Osteoblast (primary cell): ENCODE measurements around the gene KRTAP4-11. TPM values are rescaled to one million over a fixed set of nuclear protein-coding genes. Genes with fewer than 3 reads are reported as not detected.

Experiments
- DNase-seq: peaks from one replicate; pipeline ENCODE4 v3.0.0; 2011; ENCODE audit warnings: low spot score, mixed read lengths; ENCODE audit not compliant: insufficient read length; ENCODE audit errors: missing footprints
- H2AFZ ChIP-seq: 2 replicates; pipeline ENCODE4 v1.6.0; 2011; ENCODE audit warnings: mild to moderate bottlenecking, low read length
- H3K27ac ChIP-seq: 2 replicates; pipeline ENCODE4 v1.5.1; 2011; ENCODE audit warnings: mild to moderate bottlenecking, low read depth, low read length, moderate library complexity
- H3K27me3 ChIP-seq: 2 replicates; pipeline ENCODE4 v1.6.0; 2012; ENCODE audit warnings: mild to moderate bottlenecking, control low read depth, inconsistent platforms, low read length, moderate library complexity; ENCODE audit not compliant: insufficient read depth
- H3K36me3 ChIP-seq: 2 replicates; pipeline ENCODE4 v1.5.1; 2011; ENCODE audit warnings: mild to moderate bottlenecking, low read length, control low read depth, moderate library complexity; ENCODE audit not compliant: insufficient read depth
- H3K4me1 ChIP-seq: 2 replicates; pipeline ENCODE4 v1.5.1; 2011; ENCODE audit warnings: mild to moderate bottlenecking, low read length, control low read depth, moderate library complexity; ENCODE audit not compliant: insufficient read depth
- H3K4me2 ChIP-seq: 2 replicates; pipeline ENCODE4 v1.6.0; 2011; ENCODE audit warnings: mild to moderate bottlenecking, low read length; ENCODE audit not compliant: insufficient read depth
- H3K4me3 ChIP-seq: fragments of 200-600 bp; sonication (generic); 3 replicates; pipeline ENCODE4 v1.5.1; 2012; ENCODE audit warnings: mild to moderate bottlenecking, low read length, inconsistent platforms; ENCODE audit not compliant: insufficient read depth
- H3K79me2 ChIP-seq: 2 replicates; pipeline ENCODE4 v1.6.0; 2012; ENCODE audit warnings: mild to moderate bottlenecking, low read length, control low read depth, inconsistent platforms; ENCODE audit not compliant: insufficient read depth
- H3K9me3 ChIP-seq: 2 replicates; pipeline ENCODE4 v1.5.1; 2011; ENCODE audit warnings: low read depth, low read length, control low read depth
- H4K20me1 ChIP-seq: 2 replicates; pipeline ENCODE4 v1.6.0; 2012; ENCODE audit warnings: mild to moderate bottlenecking, low read length, control low read depth; ENCODE audit not compliant: insufficient read depth
- total RNA-seq: library from RNA; depleted of rRNA; stranded (reverse); fragments of >200 nt; gene quantifications from 2 replicates; pipeline ENCODE4 v1.2.3, GENCODE V29; 2012
- TF ChIP-seq, protein P1 (sequence below): IDR thresholded peaks from 2 replicates; pipeline ENCODE4 v1.5.1; 2011; ENCODE audit warnings: mild to moderate bottlenecking, low read depth, low read length, moderate library complexity; ENCODE audit errors: extremely low read depth

The KRTAP4-11 gene
- total RNA-seq, 1 donor = not detected

DNA sequence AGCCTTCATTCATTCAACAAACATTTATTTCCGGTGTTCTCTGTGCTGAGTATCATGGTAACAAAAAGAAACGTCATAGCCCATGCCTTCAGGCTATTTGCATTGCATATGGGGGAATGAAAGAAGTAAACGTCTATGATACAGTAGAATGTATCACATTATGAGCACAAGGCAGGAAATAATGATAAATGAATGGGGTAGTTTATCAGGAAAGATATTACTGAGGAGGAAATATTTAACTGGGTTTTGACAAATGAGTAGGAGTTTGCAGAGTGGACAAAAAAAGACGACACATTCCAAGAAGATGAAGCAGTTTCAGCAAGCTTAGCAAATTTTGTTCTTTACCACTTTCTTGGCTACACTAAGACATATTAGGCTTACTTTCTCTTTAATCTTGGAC, 35.5 kb downstream of the KRTAP4-11 start:
- peak overlapping the region; percentile 3 for H3K27ac ChIP-seq
- TF ChIP-seq, protein P1, sequence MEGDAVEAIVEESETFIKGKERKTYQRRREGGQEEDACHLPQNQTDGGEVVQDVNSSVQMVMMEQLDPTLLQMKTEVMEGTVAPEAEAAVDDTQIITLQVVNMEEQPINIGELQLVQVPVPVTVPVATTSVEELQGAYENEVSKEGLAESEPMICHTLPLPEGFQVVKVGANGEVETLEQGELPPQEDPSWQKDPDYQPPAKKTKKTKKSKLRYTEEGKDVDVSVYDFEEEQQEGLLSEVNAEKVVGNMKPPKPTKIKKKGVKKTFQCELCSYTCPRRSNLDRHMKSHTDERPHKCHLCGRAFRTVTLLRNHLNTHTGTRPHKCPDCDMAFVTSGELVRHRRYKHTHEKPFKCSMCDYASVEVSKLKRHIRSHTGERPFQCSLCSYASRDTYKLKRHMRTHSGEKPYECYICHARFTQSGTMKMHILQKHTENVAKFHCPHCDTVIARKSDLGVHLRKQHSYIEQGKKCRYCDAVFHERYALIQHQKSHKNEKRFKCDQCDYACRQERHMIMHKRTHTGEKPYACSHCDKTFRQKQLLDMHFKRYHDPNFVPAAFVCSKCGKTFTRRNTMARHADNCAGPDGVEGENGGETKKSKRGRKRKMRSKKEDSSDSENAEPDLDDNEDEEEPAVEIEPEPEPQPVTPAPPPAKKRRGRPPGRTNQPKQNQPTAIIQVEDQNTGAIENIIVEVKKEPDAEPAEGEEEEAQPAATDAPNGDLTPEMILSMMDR = no peak
- no peaks in the 10 kb centered on the region for H4K20me1 ChIP-seq
- H3K9me3 ChIP-seq = no peaks in the 10 kb centered on the region
- H3K4me1 ChIP-seq = peaks cover 11% of the 10 kb centered on the region
- DNase-seq = no peak
- no peak overlapping the region for H3K4me3 ChIP-seq
- H2AFZ ChIP-seq = no peak overlapping the region
- H3K4me2 ChIP-seq = no peak overlapping the region
- H3K79me2 ChIP-seq = no peaks in the 10 kb centered on the region
- H3K36me3 ChIP-seq = no peaks in the 10 kb centered on the region
- no peaks in the 10 kb centered on the region for H3K27me3 ChIP-seq

DNA sequence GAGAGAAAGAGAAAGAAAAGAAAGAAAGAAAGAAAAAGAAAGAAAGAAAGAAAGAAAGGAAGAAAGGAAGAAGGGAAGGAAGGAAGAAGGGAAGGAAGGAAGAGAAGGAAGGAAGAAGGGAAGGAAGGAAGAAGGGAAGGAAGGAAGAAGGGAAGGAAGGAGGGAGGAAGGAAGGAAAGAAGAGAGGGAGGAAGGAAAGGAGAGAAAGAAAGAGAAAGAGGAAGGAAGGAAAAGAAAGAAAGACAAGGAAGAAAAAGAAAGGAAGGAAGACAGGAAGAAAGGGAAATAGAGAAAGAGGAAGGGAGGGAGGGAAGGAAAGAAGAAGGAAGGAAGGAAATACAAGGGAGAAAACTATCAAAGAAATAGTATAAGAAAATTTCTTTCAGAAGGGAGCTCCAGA, 41.4 kb downstream of the KRTAP4-11 start:
- Histone ChIP-seq H3K4me3 (no peak overlapping the region), H3K36me3 (no peaks in the 10 kb centered on the region), H3K27ac (no peak overlapping the region), H3K27me3 (no peaks in the 10 kb centered on the region), H3K9me3 (no peaks in the 10 kb centered on the region), H3K4me2 (no peak overlapping the region), H2AFZ (no peak overlapping the region), H3K4me1 (peaks cover 3% of the 10 kb centered on the region), H3K79me2 (no peaks in the 10 kb centered on the region), H4K20me1 (no peaks in the 10 kb centered on the region)
- TF ChIP-seq, protein P1 = no peak
- DNase-seq = no peak

DNA sequence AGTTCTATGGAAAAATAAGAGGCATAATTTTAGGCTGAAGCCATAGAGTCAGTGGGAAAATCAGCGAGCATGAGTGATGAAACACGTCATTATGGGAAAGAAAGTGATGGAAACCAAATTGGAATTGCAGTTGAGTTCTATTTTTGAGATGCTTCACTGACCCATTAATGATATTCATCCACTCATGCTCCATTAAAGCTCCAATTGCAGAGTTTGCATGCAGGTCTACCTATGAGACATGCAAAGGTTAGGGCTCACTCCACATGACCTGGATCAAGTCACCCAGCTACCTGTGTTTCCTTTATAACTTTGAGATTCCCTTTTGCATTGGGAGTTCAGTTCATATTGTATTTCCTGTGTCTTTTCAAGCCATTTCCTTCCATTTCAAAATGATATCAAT, 44.5 kb downstream of the KRTAP4-11 start:
- no peaks in the 10 kb centered on the region for H3K27me3 ChIP-seq
- H3K27ac ChIP-seq = no peak overlapping the region
- H3K9me3 ChIP-seq = no peaks in the 10 kb centered on the region
- H3K4me2 ChIP-seq = no peak overlapping the region
- TF ChIP-seq, protein P1 = no peak
- no peak overlapping the region for H2AFZ ChIP-seq
- H4K20me1 ChIP-seq = no peaks in the 10 kb centered on the region
- H3K79me2 ChIP-seq = no peaks in the 10 kb centered on the region
- DNase-seq = no peak
- H3K4me1 ChIP-seq = peaks cover 3% of the 10 kb centered on the region
- H3K36me3 ChIP-seq = no peaks in the 10 kb centered on the region
- no peak overlapping the region for H3K4me3 ChIP-seq

DNA sequence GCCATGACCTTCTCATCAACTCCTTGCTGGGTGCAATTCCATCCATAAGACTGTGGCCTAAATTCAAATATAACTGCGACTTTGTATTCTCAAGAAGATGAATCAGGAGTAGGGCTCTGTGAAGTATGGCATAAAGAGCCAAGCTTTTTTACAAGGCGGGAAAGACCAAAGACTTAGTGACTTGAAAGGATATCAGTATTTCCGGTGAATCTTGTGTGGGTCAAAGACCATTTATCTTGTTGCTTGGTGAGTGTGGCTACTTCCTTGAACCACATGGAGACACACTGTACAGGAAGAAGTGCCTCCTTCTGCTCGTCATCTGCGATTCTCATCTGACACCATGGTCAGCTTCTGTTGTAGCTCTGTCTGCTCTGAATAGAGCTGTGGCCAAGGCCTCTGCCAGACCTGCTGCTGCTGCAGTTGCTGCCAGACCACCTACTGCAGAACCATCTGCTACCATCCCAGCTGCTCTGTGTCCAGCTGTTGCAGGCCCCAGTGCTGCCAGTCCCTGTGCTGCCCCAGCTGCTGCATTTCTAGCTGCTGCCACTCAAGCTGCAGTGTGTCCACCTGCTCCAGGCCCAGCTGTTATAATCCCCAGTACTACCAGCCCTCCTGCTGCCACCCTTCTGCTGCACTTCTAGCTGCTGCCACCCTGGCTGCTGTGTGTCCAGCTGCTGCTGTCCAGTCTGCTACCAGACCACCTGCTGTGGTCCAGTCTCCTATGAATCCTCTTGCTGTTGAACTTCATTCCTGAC, 46.4 kb downstream of the KRTAP4-11 start:
- no peak overlapping the region for H3K4me3 ChIP-seq
- no peak overlapping the region for H3K4me2 ChIP-seq
- no peaks in the 10 kb centered on the region for H3K36me3 ChIP-seq
- peak overlapping the region; percentile 4 for H2AFZ ChIP-seq
- H3K27me3 ChIP-seq = no peaks in the 10 kb centered on the region
- no peaks in the 10 kb centered on the region for H3K79me2 ChIP-seq
- no peak overlapping the region for H3K27ac ChIP-seq
- no peaks in the 10 kb centered on the region for H3K9me3 ChIP-seq
- H4K20me1 ChIP-seq = no peaks in the 10 kb centered on the region
- TF ChIP-seq, protein P1 = no peak
- H3K4me1 ChIP-seq = peaks cover 3% of the 10 kb centered on the region
- DNase-seq = no peak
